ENCODE results near the gene CLEC5A. TPM values are rescaled to one million over a fixed set of nuclear protein-coding genes. Genes with fewer than 3 reads are reported as not detected.

CLEC5A gene
- total and polyA plus RNA-seq, 9 of the 15 experiments (the other 6 are each of a cell fraction or from before 2014, with no cell fraction given) = not detected

GRCh38 chr7:141916099-141916498 is 30.7 kb downstream of the CLEC5A start, which contains the start of gene OR9A4:
TSS of gene OR9A4 (plus strand) at chr7:141916399. CDS start at chr7:141918876, 2,477 bp downstream.
- no peaks in the 10 kb centered on the region for H3K9me3 ChIP-seq (replicated peaks; ENCODE audit: control insufficient read depth, insufficient read depth, low read depth, low read length)
- no peak for ATAC-seq
- H3K9me1 ChIP-seq (ENCODE audit: control insufficient read depth, insufficient read depth, low read length) = no peaks in the 10 kb centered on the region
- in situ Hi-C loops (cut with MboI) (no loop called here), intact Hi-C loops (cut with micrococcal nuclease) (no loop called here)
- H3K9ac ChIP-seq (ENCODE audit: insufficient read depth in 1 of 2, low read depth in 2 of 2, low read length in 2 of 2) = no peak within 1 kb of the TSS
- no peak for TF ChIP-seq ZNF830 (CRISPR knock-in tag; IDR thresholded peaks at IDR 0.05)
- no peak for TF ChIP-seq TBL1XR1 (IDR thresholded peaks at IDR 0.05; ENCODE audit: low read length in 2 of 2)
- TF ChIP-seq ZNF740 (CRISPR knock-in tag; IDR thresholded peaks at IDR 0.05) = no peak
- TF ChIP-seq ZNF740 (tag; IDR thresholded peaks at IDR 0.05) = no peak
- no peak for TF ChIP-seq HDAC3 (IDR thresholded peaks at IDR 0.05; ENCODE audit: borderline replicate concordance, partially characterized antibody)
- no peak for TF ChIP-seq SMAD4 (CRISPR knock-in tag; conservative IDR thresholded peaks at IDR 0.05)
- TF ChIP-seq HNRNPUL1 (IDR thresholded peaks at IDR 0.05; ENCODE audit: low read length) = no peak
- TF ChIP-seq ELF4 (CRISPR knock-in tag; IDR thresholded peaks at IDR 0.05) = no peak
- TF ChIP-seq CBX8 (IDR thresholded peaks at IDR 0.05; ENCODE audit: borderline replicate concordance, extremely low read depth, low read depth, low read length, poor library complexity, severe bottlenecking) = no peak
- TF ChIP-seq BACH1 (tag; IDR thresholded peaks at IDR 0.05) = no peak
- TF ChIP-seq NCOA1 (IDR thresholded peaks at IDR 0.05; ENCODE audit: low read depth) = no peak
- no peak for TF ChIP-seq TAF15 (IDR thresholded peaks at IDR 0.05; ENCODE audit: low read depth, low read length)
- no peaks in the 10 kb centered on the region for H3K4me1 ChIP-seq (replicated peaks in 1 of 2; ENCODE audit: control insufficient read depth in 2 of 2, insufficient read depth in 2 of 2, low read length in 2 of 2)
- no peak for FAIRE-seq
- H4K20me1 ChIP-seq (replicated peaks; ENCODE audit: control insufficient read depth, insufficient read depth, low read length) = no peaks in the 10 kb centered on the region
- no peak within 1 kb of the TSS for H3K4me3 ChIP-seq
- H3K27ac ChIP-seq (ENCODE audit: extremely low read depth, low read depth, low read length) = no peak within 1 kb of the TSS
- no peak within 1 kb of the TSS for H2AFZ ChIP-seq (ENCODE audit: low read depth, low read length)
- H3K36me3 ChIP-seq (ENCODE audit: control insufficient read depth, insufficient read depth, low read length) = no peaks in the 10 kb centered on the region
- no peaks in the 10 kb centered on the region for H3K27me3 ChIP-seq (ENCODE audit: control insufficient read depth in 2 of 2, insufficient read depth in 2 of 2, low read length in 2 of 2)
- no peak for DNase-seq (ENCODE audit: extremely low read depth in 1 of 4, low spot score in 3 of 4)
- POLR2A ChIA-PET = no interaction called here
- no peaks in the 10 kb centered on the region for H3K79me2 ChIP-seq (ENCODE audit: control insufficient read depth, insufficient read depth, low read length)
- no TSS peak for BruUV-seq (replicated peaks)
- 0% methylated on average over 3 of the region's 3 CpGs for WGBS (ENCODE audit: insufficient coverage, low coverage, missing lambda C conversion rate)
- H3K4me2 ChIP-seq (ENCODE audit: insufficient read depth, low read length) = no peak within 1 kb of the TSS
- CTCF ChIA-PET (ENCODE audit: low intra/inter-chr PET ratio) = no interaction called here
